Hematopoietic multipotent progenitor cell treated with erythropoietin and hydrocortisone succinate and interleukin-3 and kit ligand, for 4 days (in vitro differentiated cells): ENCODE results near the gene CENPX.
A peak's percentile ranks its signal among the peaks of the same experiment; 100 is the strongest.

Experiments
- DNase-seq: peaks from one replicate; pipeline ENCODE4 v3.0.0-alpha.2; 2015

CENPX gene

DNA sequence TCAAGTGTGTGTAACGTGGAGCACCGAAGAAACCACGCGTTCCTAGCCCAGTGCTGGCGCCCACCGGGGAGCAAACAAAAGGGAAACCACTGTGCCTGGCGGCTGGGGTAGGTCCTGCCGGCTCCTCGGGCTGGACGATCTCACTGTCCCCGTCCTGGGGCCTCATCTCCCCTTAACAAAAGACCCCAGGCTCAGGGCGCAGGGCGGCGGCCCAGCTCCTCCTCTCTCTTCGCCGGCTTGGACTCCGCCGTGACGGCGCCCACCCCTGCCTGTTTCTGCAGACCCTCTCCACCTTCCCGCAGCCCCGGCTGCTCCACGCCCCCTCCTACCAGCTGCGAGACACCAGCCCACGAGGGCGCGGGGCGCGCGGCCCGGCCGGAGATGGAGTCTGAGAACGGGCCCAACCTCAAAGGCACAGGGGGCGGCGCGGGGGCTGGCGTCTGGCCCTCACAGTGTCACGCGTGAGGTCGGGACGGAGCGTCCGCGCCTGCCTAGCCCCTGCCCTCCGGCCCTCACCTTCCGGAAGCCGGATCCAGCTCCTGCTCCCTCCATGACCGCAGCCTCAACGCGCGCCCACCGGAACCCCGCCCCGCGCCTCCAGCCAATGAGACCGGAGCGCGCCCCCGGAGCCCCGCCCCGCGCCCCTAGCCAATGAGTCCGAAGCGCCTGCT, at the start of gene CENPX:
CENPX (minus strand) TSS at position 569 of the 671 bp plus-strand sequence; CDS start at position 552, 17 bp downstream.
- DNase-seq: peak; percentile 32

DNA sequence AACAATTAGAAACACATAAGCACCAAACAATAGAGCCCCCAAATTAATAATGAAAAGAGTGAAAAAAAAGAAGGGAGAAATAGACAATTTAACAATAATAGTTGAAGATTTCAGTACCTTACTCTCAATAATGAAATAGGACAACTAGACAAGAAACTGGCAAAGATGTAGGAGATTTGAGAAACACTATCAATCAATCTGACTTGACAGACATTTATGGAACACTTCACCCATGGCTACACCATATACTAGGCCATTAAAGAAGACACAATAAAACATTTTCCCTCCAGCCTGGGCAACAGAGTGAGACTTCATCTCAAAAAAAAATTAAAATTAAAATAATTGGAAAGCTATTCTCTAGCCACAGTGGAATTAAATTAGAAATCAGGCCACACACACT, 47.9 kb upstream of the CENPX start:
- DNase-seq: no peak

DNA sequence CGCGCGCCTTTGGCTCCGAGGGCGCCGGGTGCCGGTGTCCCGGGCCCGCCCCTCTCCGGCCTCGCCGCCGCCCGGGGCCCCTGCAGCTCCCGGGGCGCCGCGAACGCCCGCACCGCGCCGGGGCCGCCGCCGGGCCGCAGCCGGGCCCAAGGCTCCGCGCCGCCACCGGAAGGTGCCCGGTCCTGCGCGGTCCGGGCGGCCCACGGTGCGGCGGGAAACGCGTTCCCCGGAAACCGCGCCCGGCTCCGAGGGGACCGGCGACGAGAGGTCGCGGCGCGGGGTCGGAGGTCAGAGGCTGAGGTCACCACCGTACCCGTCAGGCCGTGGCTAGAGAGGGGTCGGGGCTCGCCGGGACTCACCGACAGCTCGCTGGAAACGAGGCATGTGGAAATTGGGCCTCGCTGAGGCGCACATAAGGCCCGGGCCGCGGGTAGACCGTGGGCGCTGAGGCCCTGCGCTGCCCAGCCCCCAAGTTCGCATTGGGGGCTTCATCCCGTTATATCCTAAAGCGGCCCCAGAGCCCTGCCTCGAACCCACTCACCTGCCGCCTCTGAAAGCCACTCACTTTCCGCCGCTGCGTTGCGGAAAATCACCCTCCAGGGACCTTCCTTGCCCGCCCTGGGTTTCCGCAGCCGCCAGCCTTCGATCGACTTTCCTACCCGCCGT, 43.1 kb upstream of the CENPX start, which contains the start of gene DUS1L:
DUS1L (minus strand) TSS at position 167 of the 666 bp plus-strand sequence. CDS start 745 bp downstream, outside the sequence.
- DNase-seq: peak; percentile 78

DNA sequence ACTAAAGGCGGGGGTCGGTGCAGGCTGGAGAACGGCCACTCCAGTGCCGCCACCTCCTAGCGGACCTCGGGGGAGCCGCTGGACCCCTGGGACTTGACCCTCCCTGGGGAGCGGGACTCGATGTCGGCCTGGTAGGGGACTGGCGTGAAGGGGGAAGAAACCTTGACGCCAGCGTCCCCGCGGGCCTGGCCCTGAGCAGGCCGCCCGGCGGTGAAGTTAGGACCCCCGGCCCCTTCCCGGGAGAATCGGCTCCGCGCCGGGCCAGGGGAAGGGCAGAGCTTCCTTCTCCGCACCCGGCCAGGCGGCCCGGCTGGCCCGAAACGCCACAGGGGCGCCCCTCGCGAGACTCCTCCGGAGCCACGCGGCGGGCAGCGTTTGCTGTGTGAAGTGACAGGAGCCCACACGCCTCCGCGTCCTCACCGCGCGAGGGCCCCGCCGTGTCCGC, 42.5 kb upstream of the CENPX start:
- peak; percentile 52 for DNase-seq

DNA sequence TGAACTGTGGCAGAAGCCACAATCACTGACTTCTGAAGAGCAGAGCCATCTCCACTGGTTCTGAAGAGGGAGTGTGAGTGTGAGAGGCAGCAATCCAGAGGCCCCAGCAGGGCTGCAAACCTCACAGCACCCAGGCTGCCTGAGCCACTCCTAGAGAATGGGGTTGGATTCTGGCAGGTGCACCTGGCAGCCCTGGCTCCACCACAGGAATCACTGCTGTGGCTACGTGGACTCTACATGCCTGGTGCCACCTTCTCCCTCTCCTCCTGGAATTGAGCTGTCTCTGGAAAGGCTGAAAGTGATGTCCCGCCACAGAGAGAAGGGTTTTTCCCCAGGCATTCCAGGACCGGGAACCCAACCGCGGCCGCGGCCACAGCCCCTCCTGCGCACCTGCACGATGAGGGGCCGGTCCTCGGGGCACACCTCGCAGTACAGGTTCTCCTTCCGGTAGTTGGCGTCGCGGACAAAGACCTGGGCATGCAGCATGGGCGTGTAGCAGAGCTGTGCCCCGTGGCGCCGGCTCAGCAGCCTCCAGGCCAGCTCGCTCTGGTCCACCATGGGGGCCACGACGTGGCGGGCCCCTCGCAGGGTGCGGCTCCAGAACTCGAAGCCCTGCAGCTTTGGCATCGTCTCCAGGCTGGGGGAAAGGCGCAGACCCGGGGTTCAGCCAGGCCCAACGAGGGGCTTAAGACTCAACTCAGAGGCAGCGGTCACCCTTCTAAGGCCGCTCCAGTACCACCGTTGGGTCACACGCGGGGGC, 41.9 kb upstream of the CENPX start:
- no peak for DNase-seq

DNA sequence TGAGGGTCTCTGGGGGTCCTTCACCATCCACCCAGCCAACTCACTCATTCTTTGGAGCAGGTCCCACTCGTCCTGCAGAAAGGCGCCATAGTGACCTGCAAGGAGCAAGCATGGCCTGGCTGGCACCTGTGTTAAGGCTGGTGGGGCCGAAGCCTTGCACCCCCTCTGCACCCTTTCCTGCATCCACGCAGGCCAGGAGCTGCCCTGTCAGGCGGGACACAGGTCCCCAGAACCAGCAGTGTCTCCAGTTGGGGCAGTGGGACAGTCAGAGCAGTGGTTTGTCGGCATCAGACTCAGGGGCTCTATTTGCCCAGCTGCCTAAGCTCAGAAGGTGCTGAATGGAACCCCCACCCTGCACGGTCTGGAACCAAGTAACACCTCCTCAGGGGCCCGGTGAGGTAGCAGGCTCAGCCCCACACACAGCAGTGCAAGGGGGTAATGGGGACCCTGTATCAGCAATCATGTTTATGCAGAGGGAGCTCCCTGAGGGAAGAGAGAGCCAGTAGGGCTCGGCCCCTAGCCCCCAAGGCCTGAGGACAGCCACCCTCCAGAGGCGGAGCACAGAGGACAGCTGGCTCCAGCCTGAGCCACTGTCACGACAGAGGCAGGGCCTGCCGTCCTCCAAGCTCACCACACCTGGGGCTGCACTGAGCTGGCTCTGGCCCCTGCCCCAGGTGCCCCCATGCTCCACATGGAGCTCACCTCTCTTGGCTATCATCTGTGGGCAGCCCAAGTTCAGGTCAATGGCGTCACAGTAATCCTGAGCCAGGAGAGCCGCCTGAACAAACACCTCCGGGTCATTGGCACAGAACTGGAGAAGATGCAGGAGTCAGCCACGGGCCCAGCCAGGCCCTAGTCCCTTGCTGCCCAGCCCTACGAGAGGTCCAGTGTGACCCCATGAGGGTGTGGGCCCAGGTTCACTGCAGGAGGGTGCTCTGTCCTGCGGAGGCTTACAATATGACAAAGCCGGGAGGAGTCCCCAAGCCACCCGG, 41.0 kb upstream of the CENPX start:
- no peak for DNase-seq

DNA sequence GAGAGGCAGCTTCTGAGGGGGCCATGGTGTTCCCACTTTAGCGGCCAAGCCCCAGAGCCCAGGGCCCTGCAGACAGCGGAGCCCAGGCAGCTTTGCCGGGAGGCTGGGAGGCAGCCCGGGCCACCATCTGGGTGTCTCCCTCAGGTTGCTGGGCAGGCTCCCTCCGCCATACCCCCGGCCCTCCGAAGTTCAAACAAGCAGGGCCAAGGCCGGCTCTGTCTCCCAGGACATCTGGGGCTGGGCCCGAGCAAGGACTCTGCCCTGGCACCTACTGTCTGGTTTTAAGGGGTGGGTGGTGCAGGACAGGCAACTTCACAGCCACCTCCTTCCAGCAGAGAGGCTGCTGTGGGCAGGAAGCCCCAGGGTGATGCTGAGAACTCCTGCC, 40.3 kb upstream of the CENPX start:
- no peak for DNase-seq

DNA sequence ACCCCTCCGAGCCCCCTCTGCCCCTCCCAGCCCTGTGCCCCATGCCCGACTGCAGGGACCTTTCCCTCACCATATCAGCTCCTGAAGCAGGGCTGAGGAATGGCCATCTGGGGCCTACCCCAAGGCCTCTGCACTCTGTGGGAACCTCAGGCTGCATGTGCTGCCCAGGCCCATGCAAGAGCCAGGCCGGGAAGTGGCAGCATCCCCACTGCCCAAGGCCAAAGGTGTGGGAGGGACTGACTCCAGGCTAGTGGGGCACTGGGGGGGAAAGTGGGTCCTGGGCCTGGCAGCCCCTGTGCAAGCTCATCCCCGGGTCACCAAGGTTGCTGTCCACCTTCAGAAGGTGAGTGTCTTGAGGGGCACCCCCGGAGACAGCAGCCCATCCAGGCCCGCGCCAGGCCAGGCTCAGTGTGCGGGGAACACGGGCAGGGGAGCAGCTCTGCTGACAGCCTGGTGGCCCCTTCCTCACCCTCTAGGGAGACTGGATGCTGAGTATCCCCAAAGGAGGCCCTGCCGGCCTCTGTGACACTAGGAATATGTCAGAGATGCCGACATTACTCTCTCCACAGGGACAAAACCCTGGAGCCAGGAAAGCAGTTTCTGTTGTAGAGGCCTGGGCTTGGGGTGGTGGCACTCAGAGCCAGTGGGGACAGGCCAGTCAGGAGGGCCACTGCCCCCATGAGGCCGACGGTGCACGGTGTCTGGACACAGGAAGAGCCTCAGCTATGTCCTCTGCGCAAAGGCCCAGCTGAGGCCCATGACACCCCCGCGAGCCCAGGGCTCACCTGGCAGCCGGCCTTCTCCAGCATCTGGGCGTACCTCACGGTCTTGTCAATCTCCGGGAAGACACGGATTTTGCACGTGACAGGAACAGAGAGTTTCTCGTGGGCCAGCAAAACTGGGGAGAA, 39.7 kb upstream of the CENPX start:
- DNase-seq: no peak

DNA sequence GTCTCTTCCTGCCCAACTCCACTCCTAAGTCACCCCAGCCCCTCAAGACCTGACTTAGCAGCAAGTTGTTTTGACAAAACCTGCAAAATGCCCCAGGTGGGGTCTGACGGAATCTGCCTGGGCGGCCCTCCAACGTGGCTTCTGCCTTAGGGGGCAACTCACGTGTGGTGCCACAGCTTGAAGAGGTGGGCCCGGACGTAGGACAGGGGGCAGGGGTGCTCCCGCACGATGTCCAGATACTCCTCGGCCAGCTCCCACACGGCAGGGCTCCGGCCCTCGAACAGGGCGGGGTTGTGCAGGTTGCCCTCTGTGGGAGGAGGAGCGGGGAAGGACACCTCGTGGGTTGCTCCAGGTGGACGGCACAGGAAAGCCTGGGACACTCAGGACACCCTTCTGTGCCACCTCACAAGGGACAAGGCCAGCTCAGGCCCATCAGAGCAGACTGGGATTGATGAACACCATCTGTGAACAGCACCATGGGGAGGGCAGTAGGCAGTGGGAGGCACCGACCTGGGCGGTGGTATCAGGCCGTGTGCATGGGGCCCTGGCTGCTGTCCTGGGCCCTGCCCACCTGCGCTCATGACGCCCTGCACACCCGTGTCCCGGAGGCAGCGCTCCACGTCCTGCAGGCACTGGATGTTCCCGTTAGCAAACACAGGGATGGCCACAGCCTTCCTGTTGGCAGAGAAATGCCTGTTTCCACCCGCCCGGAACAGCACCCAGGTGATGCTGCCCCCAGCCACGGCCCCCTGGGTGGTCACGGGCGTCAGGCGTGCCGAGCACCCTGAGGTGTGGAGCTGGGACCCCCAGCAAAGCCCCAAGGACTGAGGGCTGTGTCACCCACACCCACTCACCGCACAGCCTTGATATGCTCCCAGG, 38.6 kb upstream of the CENPX start:
- DNase-seq: no peak

DNA sequence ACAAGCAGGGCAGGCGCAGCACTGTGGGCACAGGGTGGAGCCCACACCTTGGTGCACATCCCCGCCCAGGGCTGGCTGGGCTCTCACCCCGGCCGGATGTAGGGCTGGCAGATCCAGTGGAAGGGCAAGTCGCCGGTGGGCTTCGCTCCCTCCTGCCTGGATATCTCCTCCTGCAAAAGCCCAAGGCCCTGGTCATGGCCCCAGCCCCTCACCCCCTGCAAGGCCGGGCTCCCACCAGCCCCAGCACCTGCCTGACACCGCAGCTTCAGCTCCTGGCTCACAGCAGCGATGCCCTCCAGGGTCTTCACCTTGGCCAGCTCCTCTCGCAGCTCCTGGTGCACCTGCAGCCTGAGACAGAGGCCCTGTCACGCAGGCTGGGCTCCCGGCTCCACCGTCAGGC, 37.9 kb upstream of the CENPX start:
- no peak for DNase-seq

DNA sequence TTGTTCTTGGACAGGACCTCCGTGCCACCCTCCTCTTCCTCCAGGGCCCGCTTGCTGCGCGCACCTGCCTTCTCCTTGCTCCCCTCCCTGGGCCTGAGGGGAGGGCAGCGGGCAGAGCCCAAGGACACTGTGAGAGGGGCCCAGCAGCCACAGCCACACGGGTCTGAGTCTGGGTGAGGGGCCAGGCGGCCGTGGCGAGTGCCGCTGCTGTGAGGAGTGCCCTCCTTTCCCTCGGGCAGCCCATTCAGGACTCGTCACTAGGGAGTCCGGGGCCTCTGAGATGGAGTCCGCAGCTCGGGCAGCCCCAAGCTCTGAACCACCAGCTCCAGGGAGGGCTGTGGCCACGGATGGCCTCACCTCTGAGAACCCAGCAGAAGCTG, 37.3 kb upstream of the CENPX start:
- DNase-seq: no peak

DNA sequence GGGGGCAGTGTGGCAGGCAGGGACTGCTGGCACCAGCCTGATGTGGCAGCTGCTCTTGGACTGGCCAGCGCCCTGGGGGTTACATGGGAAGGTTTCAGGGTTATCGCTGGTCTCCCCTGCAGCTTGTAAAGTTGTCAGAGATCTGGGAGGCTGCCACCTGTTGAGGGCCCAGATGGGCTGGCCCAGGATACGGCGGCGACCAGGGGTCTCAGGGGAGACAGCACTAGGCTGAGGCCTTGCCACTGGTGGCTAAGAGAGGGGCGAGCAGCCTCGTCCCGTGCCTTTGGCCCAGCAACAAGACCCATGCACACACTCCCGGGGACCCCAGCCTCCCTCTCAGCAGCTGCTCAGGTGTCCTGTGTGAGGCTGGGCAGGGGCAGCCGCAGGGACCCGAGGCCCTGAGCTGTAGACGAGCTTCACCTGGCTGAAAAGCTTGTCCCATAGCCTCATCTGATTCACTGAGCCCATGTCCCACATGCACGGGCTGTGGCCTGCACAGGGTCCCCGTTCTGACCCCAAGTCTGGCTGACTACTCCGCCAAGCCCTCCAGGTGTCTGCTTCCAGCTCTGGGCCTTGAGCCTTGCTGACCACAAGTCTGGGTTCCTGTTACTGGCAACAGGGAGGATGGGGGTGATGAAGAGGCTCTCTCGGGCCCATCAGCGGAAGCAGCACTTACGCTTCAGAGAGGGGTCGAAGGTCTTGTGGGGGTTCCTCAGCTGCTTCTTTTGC, 36.8 kb upstream of the CENPX start:
- DNase-seq: no peak

DNA sequence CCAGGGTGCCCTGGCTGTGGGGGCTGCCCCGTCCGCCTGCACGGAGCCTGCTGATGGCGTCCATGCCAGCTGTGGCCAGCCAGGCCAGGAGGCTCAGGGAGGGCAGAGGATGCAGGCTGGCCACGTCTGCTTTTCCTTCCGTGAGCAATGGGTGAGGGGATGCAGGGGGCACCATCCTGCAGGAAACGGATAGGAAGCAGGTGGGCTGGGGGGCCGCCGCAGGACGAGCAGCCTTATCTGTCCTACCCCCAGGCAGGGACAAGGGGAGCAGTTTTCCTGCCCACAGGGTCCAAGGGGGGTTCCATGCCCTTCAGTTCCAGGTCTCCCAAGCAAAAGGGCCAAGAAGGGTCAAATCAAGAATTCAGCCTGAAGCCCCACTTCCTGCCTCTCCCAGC, 36.2 kb upstream of the CENPX start:
- no peak for DNase-seq

DNA sequence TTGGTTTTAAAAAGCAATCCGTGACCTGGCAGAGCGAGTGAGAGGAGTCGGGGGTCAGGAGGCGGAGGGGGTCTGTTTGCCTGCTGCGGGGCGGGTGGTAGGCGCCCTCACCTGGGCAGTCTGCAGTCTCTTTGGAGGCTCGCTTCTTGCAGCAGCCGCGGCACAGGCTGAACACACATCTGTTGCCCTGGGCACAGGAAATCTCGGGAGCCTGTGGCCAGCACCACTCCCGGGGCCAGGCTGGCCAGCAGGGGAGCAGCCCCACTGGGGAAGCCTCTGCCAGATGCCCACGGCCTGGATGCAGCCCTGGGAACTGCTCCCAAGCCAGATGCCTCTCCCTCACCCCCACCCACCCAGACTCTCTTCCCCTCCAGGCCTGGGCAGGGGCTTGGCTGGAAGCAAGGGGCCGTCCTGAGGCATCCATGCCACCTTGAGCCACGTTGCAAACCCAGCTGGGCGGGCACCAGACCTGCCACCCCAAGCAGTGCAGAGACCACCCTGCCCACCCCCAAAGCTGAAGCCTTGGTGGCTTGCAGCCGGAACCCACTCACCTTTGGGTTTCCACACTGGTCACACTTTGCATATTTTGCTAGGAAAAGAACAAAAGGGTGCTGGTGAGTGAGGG, 35.7 kb upstream of the CENPX start:
- DNase-seq: no peak

DNA sequence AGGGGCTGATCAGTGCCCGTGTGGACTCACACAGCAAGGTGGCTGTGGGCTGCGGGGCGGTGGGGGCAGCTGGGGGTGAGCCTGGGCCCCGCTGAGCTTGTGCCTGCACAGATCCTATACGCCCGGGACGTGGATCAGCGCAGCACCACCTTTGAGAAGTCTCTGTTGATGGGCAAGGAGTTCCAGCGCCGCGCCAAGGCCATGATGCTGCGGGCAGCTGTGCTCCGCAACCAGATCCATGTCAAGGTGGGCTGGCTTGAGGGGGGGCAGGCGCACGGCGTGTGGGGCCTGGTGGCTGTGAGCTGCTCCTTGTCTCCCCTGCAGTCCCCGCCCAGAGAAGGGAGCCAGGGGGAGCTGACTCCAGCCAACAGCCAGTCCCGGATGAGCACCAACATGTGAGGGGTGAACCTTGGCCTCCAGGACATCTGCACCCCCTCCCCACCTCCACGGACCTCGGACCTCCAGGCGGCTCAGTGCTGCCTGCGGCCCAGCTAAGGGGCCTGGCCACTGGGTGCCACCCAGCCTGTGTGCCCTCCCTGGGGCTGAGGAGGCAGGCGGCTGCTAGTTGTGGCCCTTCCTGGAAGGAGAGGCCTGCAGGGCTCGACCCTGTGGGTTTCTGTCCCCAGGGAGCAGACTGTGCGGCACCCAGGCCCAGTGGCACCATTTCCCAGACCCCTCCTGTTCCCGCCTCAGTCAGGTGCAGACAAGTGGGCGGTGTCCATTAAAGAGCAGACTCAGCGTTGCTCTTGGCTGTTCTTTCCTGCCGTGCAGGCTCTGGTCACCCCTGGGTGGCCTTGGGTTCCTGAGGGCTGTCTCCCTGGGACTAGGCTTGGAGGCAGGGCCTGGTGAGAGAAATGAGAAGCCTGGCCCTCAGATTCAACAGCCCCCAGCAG, 34.3 kb upstream of the CENPX start:
- DNase-seq: no peak

DNA sequence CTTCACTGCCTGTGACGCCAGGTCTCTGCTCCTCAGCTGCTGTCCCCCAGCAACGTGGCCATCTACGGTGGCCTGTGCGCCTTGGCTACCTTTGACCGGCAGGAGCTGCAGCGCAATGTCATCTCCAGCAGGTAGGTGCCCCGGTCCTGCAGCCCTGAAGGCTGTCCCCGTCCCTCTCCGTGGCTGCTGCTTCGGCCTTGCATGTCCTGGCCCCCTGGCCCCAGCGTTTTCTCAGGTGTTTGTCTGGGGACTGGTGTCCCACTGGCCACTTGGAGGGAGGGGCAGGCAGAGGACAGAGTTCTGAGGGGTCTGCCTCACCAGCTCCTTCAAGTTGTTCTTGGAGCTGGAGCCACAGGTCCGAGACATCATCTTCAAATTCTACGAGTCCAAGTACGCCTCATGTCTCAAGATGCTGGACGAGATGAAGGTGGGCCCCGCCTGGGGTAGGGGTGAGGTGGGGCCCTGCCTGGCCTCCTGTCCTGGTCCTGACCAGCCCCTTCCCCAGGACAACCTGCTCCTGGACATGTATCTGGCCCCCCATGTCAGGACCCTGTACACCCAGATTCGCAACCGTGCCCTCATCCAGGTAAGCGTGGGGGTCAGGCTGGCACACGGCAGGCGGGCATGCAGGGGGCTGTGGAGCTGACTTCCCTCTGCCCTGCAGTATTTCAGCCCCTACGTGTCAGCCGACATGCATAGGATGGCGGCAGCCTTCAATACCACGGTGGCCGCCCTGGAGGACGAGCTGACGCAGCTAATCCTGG, 33.5 kb upstream of the CENPX start:
- no peak for DNase-seq
